NB4 (cell line): ENCODE data around the gene RNASE7.

ENCODE experiments used
- POLR2A ChIP-seq: IDR thresholded peaks from 2 replicates; pipeline ENCODE4 v1.6.1; 2011; ENCODE audit warnings: mild to moderate bottlenecking; ENCODE audit not compliant: insufficient read length; ENCODE audit errors: extremely low read depth
- TF ChIP-seq, protein P1 (sequence below): IDR thresholded peaks from one replicate; pipeline ENCODE4 v1.5.1; 2012; ENCODE audit warnings: low read depth, low read length

DNA sequence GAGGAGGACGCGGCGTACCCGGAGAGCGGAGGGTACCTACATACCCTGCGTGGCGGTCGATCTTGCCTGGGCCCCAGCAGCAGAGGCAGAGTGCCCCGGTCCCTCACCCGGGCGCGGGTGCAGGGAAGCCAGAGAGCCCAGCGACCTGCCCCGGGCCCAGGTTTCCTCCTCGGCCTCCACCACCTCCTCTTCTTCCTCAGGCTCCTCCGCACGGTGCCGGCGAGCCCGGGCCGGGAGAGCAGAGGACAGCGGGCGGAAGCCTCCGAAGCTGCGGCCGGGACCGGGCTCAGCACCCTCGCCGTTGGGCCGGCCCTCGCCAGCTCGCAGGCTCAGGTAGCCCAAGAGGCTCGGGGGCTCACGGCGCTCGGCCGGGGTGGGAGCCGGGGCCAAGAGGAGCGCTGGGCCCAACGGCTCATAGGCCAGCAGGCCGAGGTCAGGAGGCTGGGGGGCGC is 49.7 kb downstream of the RNASE7 start:
- TF ChIP-seq, protein P1, sequence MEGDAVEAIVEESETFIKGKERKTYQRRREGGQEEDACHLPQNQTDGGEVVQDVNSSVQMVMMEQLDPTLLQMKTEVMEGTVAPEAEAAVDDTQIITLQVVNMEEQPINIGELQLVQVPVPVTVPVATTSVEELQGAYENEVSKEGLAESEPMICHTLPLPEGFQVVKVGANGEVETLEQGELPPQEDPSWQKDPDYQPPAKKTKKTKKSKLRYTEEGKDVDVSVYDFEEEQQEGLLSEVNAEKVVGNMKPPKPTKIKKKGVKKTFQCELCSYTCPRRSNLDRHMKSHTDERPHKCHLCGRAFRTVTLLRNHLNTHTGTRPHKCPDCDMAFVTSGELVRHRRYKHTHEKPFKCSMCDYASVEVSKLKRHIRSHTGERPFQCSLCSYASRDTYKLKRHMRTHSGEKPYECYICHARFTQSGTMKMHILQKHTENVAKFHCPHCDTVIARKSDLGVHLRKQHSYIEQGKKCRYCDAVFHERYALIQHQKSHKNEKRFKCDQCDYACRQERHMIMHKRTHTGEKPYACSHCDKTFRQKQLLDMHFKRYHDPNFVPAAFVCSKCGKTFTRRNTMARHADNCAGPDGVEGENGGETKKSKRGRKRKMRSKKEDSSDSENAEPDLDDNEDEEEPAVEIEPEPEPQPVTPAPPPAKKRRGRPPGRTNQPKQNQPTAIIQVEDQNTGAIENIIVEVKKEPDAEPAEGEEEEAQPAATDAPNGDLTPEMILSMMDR = no peak
- TF ChIP-seq POLR2A = no peak
